HG03457 (cell line): ENCODE measurements around the gene SCART1.
"Not testable (repeated sequence)": the region's sequence is repeated elsewhere in the genome, so short reads cannot be mapped to it uniquely, and the experiment has no call there.

ENCODE experiments used
- ATAC-seq: cut with Tn5 transposase; IDR thresholded peaks from one replicate; pipeline ENCODE4 v1.9.1; 2021; ENCODE audit warnings: moderate number of reproducible peaks; ENCODE audit not compliant: unreplicated experiment

Gene SCART1

GRCh38 chr10:133467286-133467911, 13.7 kb downstream of the SCART1 start:
- no peak for ATAC-seq

- ATAC-seq: not testable (repeated sequence)
These were observed 15.5 kb downstream of the SCART1 start for GRCh38 chr10:133469205-133469604.

GRCh38 chr10:133471300-133472109, 17.8 kb downstream of the SCART1 start:
- ATAC-seq: no peak

- no peak for ATAC-seq
These were observed 19.5 kb downstream of the SCART1 start for GRCh38 chr10:133473270-133473669.

- ATAC-seq: no peak
These were observed 20.3 kb downstream of the SCART1 start for GRCh38 chr10:133474027-133474426.

- ATAC-seq: no peak
These were observed 21.1 kb downstream of the SCART1 start for GRCh38 chr10:133474665-133475424.

GRCh38 chr10:133475425-133475734, 21.6 kb downstream of the SCART1 start:
- no peak for ATAC-seq

GRCh38 chr10:133475821-133476640, 22.3 kb downstream of the SCART1 start:
- ATAC-seq: no peak

- no peak for ATAC-seq
These were observed 22.9 kb downstream of the SCART1 start for GRCh38 chr10:133476641-133476990.

- ATAC-seq: no peak
These were observed 27.4 kb downstream of the SCART1 start for GRCh38 chr10:133481086-133481643.

- ATAC-seq: no peak
These were observed 27.9 kb downstream of the SCART1 start for GRCh38 chr10:133481657-133482056.

- no peak for ATAC-seq
These were observed 31.1 kb downstream of the SCART1 start for GRCh38 chr10:133484818-133485217.

- no peak for ATAC-seq
These were observed 33.3 kb downstream of the SCART1 start for GRCh38 chr10:133487085-133487484.

- no peak for ATAC-seq
These were observed 34.6 kb downstream of the SCART1 start for GRCh38 chr10:133488354-133488753.

- peak; percentile 70 for ATAC-seq
These were observed 36.3 kb downstream of the SCART1 start for GRCh38 chr10:133489816-133490588.

- ATAC-seq: not testable (repeated sequence)
These were observed 39.8 kb downstream of the SCART1 start for GRCh38 chr10:133493562-133493961.

GRCh38 chr10:133497363-133497762, 43.6 kb downstream of the SCART1 start:
- ATAC-seq: not testable (repeated sequence)

- not testable (repeated sequence) for ATAC-seq
These were observed 45.4 kb downstream of the SCART1 start for GRCh38 chr10:133499176-133499575.

- not testable (repeated sequence) for ATAC-seq
These were observed 47.2 kb downstream of the SCART1 start for GRCh38 chr10:133500897-133501296.

GRCh38 chr10:133509700-133510099, 56.0 kb downstream of the SCART1 start:
- no peak for ATAC-seq
